K562 (cell line): ENCODE results near the gene KIF21A. TPM values are rescaled to one million over a fixed set of nuclear protein-coding genes. Genes with fewer than 3 reads are reported as not detected.

Source experiments
- ATAC-seq: fragments of 200-7000 bp; cut with Tn5 transposase; 3 replicates; pipeline ENCODE4 v1.9.1; 2020; ENCODE audit warnings: moderate library complexity
- BruUV-seq: library from RNA; stranded (reverse); fragments of 400-500 nt; replicated peaks from 2 replicates; lab custom pipeline; 2021; lab: Mats Ljungman, UMichigan
- CTCF ChIA-PET: fragments of 300-600 bp; formaldehyde crosslinking; extraction: SDS; loops from one replicate; lab custom pipeline; 2021; ENCODE audit warnings: low intra/inter-chr PET ratio; lab: Yijun Ruan, JAX
- POLR2A ChIA-PET: fragments of 300-600, 350-650 bp; sonication (Branson Sonifier 250); formaldehyde crosslinking; extraction: SDS; loops from one replicate; lab custom pipeline; 2021; ENCODE audit warnings: antibody characterized with exemption, inconsistent platforms; lab: Yijun Ruan, JAX
- DNase-seq, 4 experiments: peaks; one replicate each; pipeline versions ENCODE4 v3.0.0 to v3.0.0-alpha.2; 2011 to 2018; ENCODE audit warnings: low spot score in 3 of 4, mixed read lengths in 3 of 4; ENCODE audit errors: extremely low read depth in 1 of 4
- FAIRE-seq: peaks from 2 replicates; lab custom pipeline; 2011; peaks lifted over from hg19 to GRCh38; lab: Jason Lieb, UNC
- H2AFZ ChIP-seq: 2 replicates; pipeline ENCODE4 v1.6.0; 2011; ENCODE audit warnings: low read depth, low read length, control low read depth, inconsistent platforms
- H3K27ac ChIP-seq: fragments of 200-600 bp; 3 replicates; pipeline ENCODE4 v1.8.0; 2011; ENCODE audit warnings: low read depth, mild to moderate bottlenecking, control low read depth, inconsistent platforms, low read length, moderate library complexity, mixed read lengths; ENCODE audit errors: extremely low read depth
- H3K27me3 ChIP-seq, 2 experiments: fragments of 300-600 bp in 1 of 2; 2 replicates in 1 of 2; 3 replicates in 1 of 2; pipeline versions ENCODE4 v1.6.0 to v1.8.0; 2011; ENCODE audit warnings: inconsistent platforms in 2 of 2, low read length in 2 of 2, mild to moderate bottlenecking in 1 of 2, mixed read lengths in 1 of 2, moderate library complexity in 1 of 2; ENCODE audit not compliant: control insufficient read depth in 2 of 2, insufficient read depth in 2 of 2
- H3K36me3 ChIP-seq: fragments of 300-600 bp; 3 replicates; pipeline ENCODE4 v1.8.0; 2011; ENCODE audit warnings: mild to moderate bottlenecking, low read length, inconsistent platforms; ENCODE audit not compliant: control insufficient read depth, insufficient read depth
- H3K4me1 ChIP-seq, 2 experiments: fragments of 200-600 bp in 1 of 2; replicated peaks in 1 of 2; 2 replicates in 1 of 2; 3 replicates in 1 of 2; pipeline versions ENCODE4 v1.5.1 to v1.8.0; 2011; ENCODE audit warnings: inconsistent platforms in 2 of 2, low read length in 2 of 2, mild to moderate bottlenecking in 1 of 2, mixed read lengths in 1 of 2, moderate library complexity in 1 of 2; ENCODE audit not compliant: control insufficient read depth in 2 of 2, insufficient read depth in 2 of 2
- H3K4me2 ChIP-seq: 2 replicates; pipeline ENCODE4 v1.6.1; 2011; ENCODE audit warnings: low read length, control low read depth, inconsistent platforms, mixed read lengths; ENCODE audit not compliant: insufficient read depth
- H3K4me3 ChIP-seq: fragments of 200-600 bp; sonication (generic), shearing (Covaris generic); 2 replicates; pipeline ENCODE4 v1.5.1; 2016; ENCODE audit warnings: control low read depth, inconsistent platforms
- H3K79me2 ChIP-seq: fragments of 200-600 bp; 3 replicates; pipeline ENCODE4 v1.8.0; 2011; ENCODE audit warnings: low read length, inconsistent platforms; ENCODE audit not compliant: control insufficient read depth, insufficient read depth
- H3K9ac ChIP-seq, 2 experiments: 2 replicates each; pipeline versions ENCODE4 v1.6.0 to v1.6.1; 2011; ENCODE audit warnings: low read depth in 2 of 2, low read length in 2 of 2, control low read depth in 1 of 2, inconsistent platforms in 1 of 2, mild to moderate bottlenecking in 1 of 2, mixed read lengths in 1 of 2; ENCODE audit not compliant: insufficient read depth in 1 of 2
- H3K9me1 ChIP-seq: one replicate; pipeline ENCODE4 v1.6.0; 2011; ENCODE audit warnings: inconsistent platforms, mild to moderate bottlenecking, low read length, moderate library complexity; ENCODE audit not compliant: control insufficient read depth, insufficient read depth
- H3K9me3 ChIP-seq: replicated peaks from 2 replicates; pipeline ENCODE4 v1.5.1; 2011; ENCODE audit warnings: low read depth, low read length, inconsistent platforms; ENCODE audit not compliant: control insufficient read depth, insufficient read depth
- H4K20me1 ChIP-seq: replicated peaks from 2 replicates; pipeline ENCODE4 v1.6.1; 2011; ENCODE audit warnings: low read length, inconsistent platforms, mixed read lengths; ENCODE audit not compliant: control insufficient read depth, insufficient read depth
- FOS ChIP-seq: IDR thresholded peaks from 3 replicates; pipeline ENCODE4 v1.6.1; 2011; ENCODE audit not compliant: insufficient read length; ENCODE audit errors: extremely low read depth
- HLTF ChIP-seq: fragments of 450-650 bp; IDR thresholded peaks from 2 replicates; pipeline ENCODE4 v1.6.1; 2016
- MEIS2 ChIP-seq: fragments of 450-650 bp; IDR thresholded peaks from 2 replicates; pipeline ENCODE4 v1.6.1; 2014; ENCODE audit warnings: mild to moderate bottlenecking; ENCODE audit not compliant: partially characterized antibody
- NCOA1 ChIP-seq: fragments of 450-650 bp; IDR thresholded peaks from 2 replicates; pipeline ENCODE4 v1.6.1; 2016; ENCODE audit warnings: low read depth
- SMARCA5 ChIP-seq: fragments of 450-650 bp; IDR thresholded peaks from 2 replicates; pipeline ENCODE4 v1.6.1; 2016
- TAF7 ChIP-seq: fragments of 450-650 bp; IDR thresholded peaks from 2 replicates; pipeline ENCODE4 v1.6.1; 2016; ENCODE audit warnings: missing genetic modification characterization, missing compliant biosample characterization
- TAL1 ChIP-seq: fragments of 450-650 bp; IDR thresholded peaks from 2 replicates; pipeline ENCODE4 v1.6.1; 2016; ENCODE audit warnings: mild to moderate bottlenecking
- TCF7 ChIP-seq: sonication (generic); IDR thresholded peaks from 2 replicates; pipeline ENCODE4 v1.6.1; 2016; ENCODE audit warnings: antibody characterized with exemption, borderline replicate concordance
- TCFL5 ChIP-seq: fragments of 250-450 bp; sonication (Bioruptor Pico); conservative IDR thresholded peaks from 2 replicates; pipeline ENCODE4 v1.6.1; 2021; ENCODE audit warnings: mild to moderate bottlenecking, moderate library complexity, matching md5 sums
- TEAD4 ChIP-seq, 2 experiments: sonication (generic) in 1 of 2; formaldehyde crosslinking in 1 of 2; IDR thresholded peaks; 2 replicates each; pipeline versions ENCODE4 v1.6.1 to v1.8.0; 2012 to 2022; ENCODE audit warnings: borderline replicate concordance in 1 of 2, inconsistent platforms in 1 of 2, low read length in 1 of 2, mild to moderate bottlenecking in 1 of 2, missing genetic modification reagents in 1 of 2
- ZBTB7A ChIP-seq: IDR thresholded peaks from 2 replicates; pipeline ENCODE4 v1.6.1; 2011; ENCODE audit warnings: low read depth, mild to moderate bottlenecking, low read length, moderate library complexity, borderline replicate concordance; ENCODE audit not compliant: control insufficient read depth
- ZNF436 ChIP-seq: fragments of 250-450, 450-650 bp; sonication (Bioruptor Pico); formaldehyde crosslinking; IDR thresholded peaks from 2 replicates; pipeline ENCODE4 v1.7.0; 2020; ENCODE audit warnings: mild to moderate bottlenecking
- ZNF76 ChIP-seq: fragments of 250-450 bp; sonication (Bioruptor Pico); IDR thresholded peaks from 2 replicates; pipeline ENCODE4 v1.4.0; 2020; ENCODE audit warnings: mild to moderate bottlenecking, moderate library complexity, borderline replicate concordance
- WGBS: fragments of 100-300 bp; shearing (Covaris generic); methylation state at CpG from one replicate; pipeline ENCODE4 v1.1.6; 2016; ENCODE audit warnings: low coverage, mixed read lengths; ENCODE audit not compliant: insufficient coverage; ENCODE audit errors: missing lambda C conversion rate; 5-methylcytosine and 5-hydroxymethylcytosine counted together
- in situ Hi-C: fragments of 300-500 bp; cut with MboI; formaldehyde crosslinking; loops from 4 replicates; pipeline ENCODE4 v1.15.0; 2018; ENCODE audit warnings: inconsistent platforms, mixed read lengths
- intact Hi-C: fragments of 100-400 bp; cut with micrococcal nuclease; formaldehyde crosslinking; loops from 2 replicates; pipeline ENCODE4 v1.14.2; 2022
- polyA plus RNA-seq, 8 experiments: library from polyadenylated mRNA; depleted of rRNA in 4 of 8; stranded (reverse) in 5 of 8; unstranded in 3 of 8; fragments of >200 nt; fragmentation: Nextera tagmentation in 2 of 8; fragmentation: Illumina TruSeq in 1 of 8; extraction: Ambion mirVana in 2 of 8; extraction: Trizol in 1 of 8; gene quantifications; 2 replicates each; pipeline versions ENCODE4 v1.2.1 to v1.2.3, GENCODE V29; 2011 to 2014; ENCODE audit warnings: inconsistent platforms in 1 of 8, missing spikeins in 1 of 8
- total RNA-seq, 7 experiments: library from RNA; depleted of rRNA in 6 of 7; stranded (reverse); fragments of >200 nt in 6 of 7; fragmentation: Illumina TruSeq in 2 of 7; extraction: Trizol in 2 of 7; gene quantifications; 2 replicates each; pipeline versions ENCODE4 v1.2.1 to v1.2.3, GENCODE V29; 2011 to 2021; ENCODE audit warnings: low replicate concordance in 1 of 7
- TF ChIP-seq, protein P1 (sequence below): fragments of 450-650 bp; formaldehyde crosslinking; IDR thresholded peaks from 2 replicates; pipeline ENCODE4 v1.4.0; 2020; ENCODE audit warnings: mild to moderate bottlenecking, mixed read lengths
- TF ChIP-seq, protein P2 (sequence below): fragments of 450-650 bp; formaldehyde crosslinking; IDR thresholded peaks from 2 replicates; pipeline ENCODE4 v1.4.0; 2022; ENCODE audit warnings: mild to moderate bottlenecking, moderate library complexity
- TF ChIP-seq, protein P3 (sequence below), 2 experiments: fragments of 450-650 bp in 1 of 2; IDR thresholded peaks; 2 replicates each; pipeline ENCODE4 v1.6.1; 2011 to 2017; ENCODE audit warnings: low read depth in 2 of 2, antibody characterized with exemption in 1 of 2, borderline replicate concordance in 1 of 2, low read length in 1 of 2, mild to moderate bottlenecking in 1 of 2, mixed read lengths in 1 of 2; ENCODE audit not compliant: control insufficient read depth in 1 of 2
- TF ChIP-seq, protein P4 (sequence below): fragments of 250-450 bp; sonication (Bioruptor Pico); IDR thresholded peaks from 2 replicates; pipeline ENCODE4 v1.8.0; 2021; ENCODE audit warnings: borderline replicate concordance, mild to moderate bottlenecking, moderate library complexity; ENCODE audit not compliant: poor library complexity, severe bottlenecking

KIF21A gene
- total and polyA plus RNA-seq, 9 of the 15 experiments (the other 6 are each of a cell fraction or from before 2014, with no cell fraction given), result 17.7 to 45.0 (median 30.3) TPM

DNA sequence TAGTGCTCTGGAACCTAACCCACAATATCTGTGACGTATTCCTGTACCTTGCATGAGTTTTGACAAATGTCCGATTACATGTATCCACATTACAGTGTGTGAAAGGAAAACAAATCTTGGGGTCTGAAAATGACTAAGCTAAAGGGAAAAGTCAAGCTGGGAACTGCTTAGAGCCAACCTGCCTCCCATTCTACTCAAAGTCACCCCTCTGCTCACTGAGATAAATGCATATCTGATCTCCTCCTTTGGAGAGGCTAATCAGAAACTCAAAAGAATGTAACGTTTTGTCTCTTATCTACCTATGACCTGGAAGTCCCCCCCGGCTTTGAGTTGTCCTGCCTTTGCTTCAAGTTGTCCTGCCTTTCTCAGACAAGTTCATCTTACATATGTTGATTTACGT lies 34.0 kb upstream of the KIF21A start:
- no peaks in the 10 kb centered on the region for H4K20me1 ChIP-seq
- no peaks in the 10 kb centered on the region for H3K36me3 ChIP-seq
- 0 out of 2 replicates have a peak overlapping the region, but pooled peaks have one; percentile 33 for H2AFZ ChIP-seq
- peaks cover 0 to 3% of the 10 kb centered on the region in 2 experiments; a peak in 1 of 5 replicates for H3K4me1 ChIP-seq
- WGBS, result 6% methylated on average over 5 of the region's 5 CpGs
- H3K79me2 ChIP-seq, result no peaks in the 10 kb centered on the region
- no TSS peak for BruUV-seq
- no peak overlapping the region for H3K4me3 ChIP-seq
- POLR2A ChIA-PET, result interaction anchor here (0.9 kb wide), 1 partner anchor 17 kb away, joined by 5 read pairs; no protein-coding TSS in a partner anchor
- FAIRE-seq (peak; percentile 37), ATAC-seq (peak; percentile 60), DNase-seq (peak in 1 of 4 experiments; percentile 47)
- CTCF ChIA-PET, result no interaction called here
- no peak overlapping the region for H3K27ac ChIP-seq
- in situ Hi-C loops (no loop called here), intact Hi-C loops (no loop called here)
- no peaks in the 10 kb centered on the region for H3K9me1 ChIP-seq
- H3K27me3 ChIP-seq, result no peaks in the 10 kb centered on the region
- peaks cover 2% of the 10 kb centered on the region; the same call in 1 of the 2 replicates for H3K9me3 ChIP-seq
- peak overlapping the region; percentile 10; the same call in 1 of the 2 replicates for H3K4me2 ChIP-seq
- no peak overlapping the region for H3K9ac ChIP-seq
- TF ChIP-seq SMARCA5, result no peak
- TF ChIP-seq TCFL5 (CRISPR knock-in tag), result no peak
- peak; percentile 65 for TF ChIP-seq TEAD4 (IDR thresholded peaks at IDR 0.05; ENCODE audit: low read length)
- no peak for TF ChIP-seq TEAD4 (CRISPR knock-in tag; IDR thresholded peaks at IDR 0.05; ENCODE audit: borderline replicate concordance)
- TF ChIP-seq TAL1, result peak; percentile 72
- no peak for TF ChIP-seq TAF7 (tag)
- TF ChIP-seq NCOA1, result no peak
- TF ChIP-seq, protein P1, sequence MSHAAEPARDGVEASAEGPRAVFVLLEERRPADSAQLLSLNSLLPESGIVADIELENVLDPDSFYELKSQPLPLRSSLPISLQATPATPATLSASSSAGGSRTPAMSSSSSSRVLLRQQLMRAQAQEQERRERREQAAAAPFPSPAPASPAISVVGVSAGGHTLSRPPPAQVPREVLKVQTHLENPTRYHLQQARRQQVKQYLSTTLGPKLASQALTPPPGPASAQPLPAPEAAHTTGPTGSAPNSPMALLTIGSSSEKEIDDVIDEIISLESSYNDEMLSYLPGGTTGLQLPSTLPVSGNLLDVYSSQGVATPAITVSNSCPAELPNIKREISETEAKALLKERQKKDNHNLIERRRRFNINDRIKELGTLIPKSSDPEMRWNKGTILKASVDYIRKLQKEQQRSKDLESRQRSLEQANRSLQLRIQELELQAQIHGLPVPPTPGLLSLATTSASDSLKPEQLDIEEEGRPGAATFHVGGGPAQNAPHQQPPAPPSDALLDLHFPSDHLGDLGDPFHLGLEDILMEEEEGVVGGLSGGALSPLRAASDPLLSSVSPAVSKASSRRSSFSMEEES (CRISPR knock-in tag), result no peak
- TF ChIP-seq MEIS2, result peak; percentile 40
- TF ChIP-seq, protein P2, sequence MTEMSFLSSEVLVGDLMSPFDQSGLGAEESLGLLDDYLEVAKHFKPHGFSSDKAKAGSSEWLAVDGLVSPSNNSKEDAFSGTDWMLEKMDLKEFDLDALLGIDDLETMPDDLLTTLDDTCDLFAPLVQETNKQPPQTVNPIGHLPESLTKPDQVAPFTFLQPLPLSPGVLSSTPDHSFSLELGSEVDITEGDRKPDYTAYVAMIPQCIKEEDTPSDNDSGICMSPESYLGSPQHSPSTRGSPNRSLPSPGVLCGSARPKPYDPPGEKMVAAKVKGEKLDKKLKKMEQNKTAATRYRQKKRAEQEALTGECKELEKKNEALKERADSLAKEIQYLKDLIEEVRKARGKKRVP (CRISPR knock-in tag), result no peak
- TF ChIP-seq HLTF, result no peak
- TF ChIP-seq ZBTB7A, result no peak
- TF ChIP-seq ZNF436 (CRISPR knock-in tag), result no peak
- TF ChIP-seq FOS, result no peak
- TF ChIP-seq ZNF76 (CRISPR knock-in tag), result no peak
- no peak for TF ChIP-seq TCF7
- TF ChIP-seq, protein P3, sequence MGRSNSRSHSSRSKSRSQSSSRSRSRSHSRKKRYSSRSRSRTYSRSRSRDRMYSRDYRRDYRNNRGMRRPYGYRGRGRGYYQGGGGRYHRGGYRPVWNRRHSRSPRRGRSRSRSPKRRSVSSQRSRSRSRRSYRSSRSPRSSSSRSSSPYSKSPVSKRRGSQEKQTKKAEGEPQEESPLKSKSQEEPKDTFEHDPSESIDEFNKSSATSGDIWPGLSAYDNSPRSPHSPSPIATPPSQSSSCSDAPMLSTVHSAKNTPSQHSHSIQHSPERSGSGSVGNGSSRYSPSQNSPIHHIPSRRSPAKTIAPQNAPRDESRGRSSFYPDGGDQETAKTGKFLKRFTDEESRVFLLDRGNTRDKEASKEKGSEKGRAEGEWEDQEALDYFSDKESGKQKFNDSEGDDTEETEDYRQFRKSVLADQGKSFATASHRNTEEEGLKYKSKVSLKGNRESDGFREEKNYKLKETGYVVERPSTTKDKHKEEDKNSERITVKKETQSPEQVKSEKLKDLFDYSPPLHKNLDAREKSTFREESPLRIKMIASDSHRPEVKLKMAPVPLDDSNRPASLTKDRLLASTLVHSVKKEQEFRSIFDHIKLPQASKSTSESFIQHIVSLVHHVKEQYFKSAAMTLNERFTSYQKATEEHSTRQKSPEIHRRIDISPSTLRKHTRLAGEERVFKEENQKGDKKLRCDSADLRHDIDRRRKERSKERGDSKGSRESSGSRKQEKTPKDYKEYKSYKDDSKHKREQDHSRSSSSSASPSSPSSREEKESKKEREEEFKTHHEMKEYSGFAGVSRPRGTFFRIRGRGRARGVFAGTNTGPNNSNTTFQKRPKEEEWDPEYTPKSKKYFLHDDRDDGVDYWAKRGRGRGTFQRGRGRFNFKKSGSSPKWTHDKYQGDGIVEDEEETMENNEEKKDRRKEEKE (IDR thresholded peaks at IDR 0.05; ENCODE audit: borderline replicate concordance in 1 of 2, control insufficient read depth in 1 of 2, low read depth in 2 of 2, low read length in 1 of 2), result no peak
- TF ChIP-seq, protein P4, sequence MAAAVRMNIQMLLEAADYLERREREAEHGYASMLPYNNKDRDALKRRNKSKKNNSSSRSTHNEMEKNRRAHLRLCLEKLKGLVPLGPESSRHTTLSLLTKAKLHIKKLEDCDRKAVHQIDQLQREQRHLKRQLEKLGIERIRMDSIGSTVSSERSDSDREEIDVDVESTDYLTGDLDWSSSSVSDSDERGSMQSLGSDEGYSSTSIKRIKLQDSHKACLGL (CRISPR knock-in tag), result no peak
